Measurements from ENCODE around the gene EBF3. TPM values are rescaled to one million over a fixed set of nuclear protein-coding genes. Genes with fewer than 3 reads are reported as not detected.

The EBF3 gene
- total RNA-seq, 1 experiment from 2014 or later = 0.22 TPM

DNA sequence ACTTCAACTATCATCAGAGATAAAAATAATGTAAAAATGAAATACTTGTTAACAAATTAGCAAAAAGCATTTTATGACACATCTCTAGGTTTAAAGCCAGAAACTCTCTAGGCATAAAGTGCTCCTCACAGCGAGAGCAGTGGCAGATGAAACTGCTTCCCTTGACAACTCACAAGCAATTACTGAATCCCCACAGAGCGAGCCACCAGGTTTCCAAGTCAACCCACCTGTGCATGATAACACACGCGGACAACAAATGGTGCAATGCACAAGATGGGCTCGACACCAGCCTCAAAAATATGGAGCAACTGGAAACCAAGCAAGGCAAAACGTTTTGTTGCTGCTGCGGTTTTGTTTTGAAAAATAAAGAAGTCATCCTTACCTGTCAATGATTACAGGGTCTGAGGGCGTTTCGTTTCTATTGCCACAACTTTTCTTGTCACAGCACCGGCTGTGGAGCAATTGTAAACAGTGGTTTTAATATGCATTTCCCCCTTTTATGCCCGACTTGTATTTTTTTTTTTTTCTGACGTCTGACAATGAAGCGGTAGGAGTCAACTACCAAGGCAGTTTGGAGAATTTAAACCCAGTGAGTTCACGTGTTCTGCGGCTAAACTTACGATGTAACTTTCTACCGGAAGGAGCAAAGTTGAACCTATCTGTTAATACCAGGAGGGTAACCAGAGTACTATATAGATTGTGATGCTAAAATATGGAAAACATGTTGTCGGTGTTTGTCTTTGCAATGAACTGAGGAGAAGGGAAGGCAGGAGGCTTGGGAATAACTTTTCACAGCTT is 7.0 kb downstream of the EBF3 start:
- no peak overlapping the region for H3K4ac ChIP-seq (ENCODE audit: low read depth, low read length)
- no peaks in the 10 kb centered on the region for H3K79me1 ChIP-seq (ENCODE audit: insufficient read depth, low read depth, low read length, poor library complexity, severe bottlenecking)
- DNase-seq = no peak
- H3K27me3 Mint-ChIP-seq (ENCODE audit: low read depth) = peaks cover 89% of the 10 kb centered on the region
- no peaks in the 10 kb centered on the region for H3K9me3 ChIP-seq (ENCODE audit: control insufficient read depth, low read depth, low read length)
- no peak overlapping the region for H4K91ac ChIP-seq (ENCODE audit: insufficient read length, low read depth, low read length)
- H2BK12ac ChIP-seq (ENCODE audit: insufficient read length, low read depth, low read length) = no peak overlapping the region
- no peak overlapping the region for H2AFZ ChIP-seq (ENCODE audit: low read length)
- peaks cover 61% of the 10 kb centered on the region for H3K27me3 ChIP-seq (ENCODE audit: insufficient read depth, low read length)
- peaks cover 0 to 7% of the 10 kb centered on the region in 2 experiments; a peak in 3 of 5 replicates for H3K9me3 Mint-ChIP-seq
- H2AK5ac ChIP-seq (ENCODE audit: insufficient read length, low read length) = no peak overlapping the region
- no peaks in the 10 kb centered on the region for H4K20me1 ChIP-seq (ENCODE audit: control insufficient read depth, insufficient read depth, insufficient read length)
- H3K36me3 Mint-ChIP-seq (ENCODE audit: insufficient read depth in 1 of 3, low read depth in 3 of 3) = no peaks in the 10 kb centered on the region; a peak in 1 of 7 replicates
- no peak overlapping the region for H3K14ac ChIP-seq (ENCODE audit: insufficient read depth, low read length)
- no peak overlapping the region for H3T11ph ChIP-seq (ENCODE audit: low read length)
- peak overlapping the region in 1 of 2 experiments; percentile 73; a peak in 3 of 5 replicates for H3K4me3 Mint-ChIP-seq
- no peak overlapping the region for H3K18ac ChIP-seq (ENCODE audit: insufficient read length, low read depth, low read length)
- peak overlapping the region; percentile 40 for H3K4me2 ChIP-seq (ENCODE audit: insufficient read depth, insufficient read length, low read length)
- no peak overlapping the region for H3K27ac Mint-ChIP-seq
- no peak overlapping the region for H3K23ac ChIP-seq (ENCODE audit: insufficient read length, low read depth, low read length)
- H2BK20ac ChIP-seq (ENCODE audit: low read depth, low read length, poor library complexity, severe bottlenecking) = no peak overlapping the region
- no peak overlapping the region for H3K56ac ChIP-seq (ENCODE audit: insufficient read length, low read depth, low read length)
- no CpG with 5 or more reads among the region's 18 CpGs for WGBS (ENCODE audit: extremely low coverage, insufficient read length, low lambda C conversion rate)
- H2BK5ac ChIP-seq (ENCODE audit: insufficient read length, low read length) = no peak overlapping the region
- no peak overlapping the region for H2BK120ac ChIP-seq (ENCODE audit: low read depth, low read length, poor library complexity, severe bottlenecking)
- peaks cover 26 to 61% of the 10 kb centered on the region in 2 experiments for H3K4me1 Mint-ChIP-seq
- peaks cover 7% of the 10 kb centered on the region for H3K23me2 ChIP-seq (ENCODE audit: insufficient read length, low read depth, low read length, poor library complexity, severe bottlenecking)
- no peak overlapping the region for H2BK15ac ChIP-seq (ENCODE audit: low read depth, low read length)
- H3K79me2 ChIP-seq (ENCODE audit: insufficient read depth, low read length) = no peaks in the 10 kb centered on the region
- no peak overlapping the region for H4K5ac ChIP-seq (ENCODE audit: insufficient read length, low read depth, low read length)
- no peak overlapping the region for H3K9ac ChIP-seq (ENCODE audit: extremely low read depth, insufficient read length, low read length)
- H3K27ac ChIP-seq (ENCODE audit: insufficient read length, low read depth, low read length) = no peak overlapping the region
- TF ChIP-seq, protein P1, sequence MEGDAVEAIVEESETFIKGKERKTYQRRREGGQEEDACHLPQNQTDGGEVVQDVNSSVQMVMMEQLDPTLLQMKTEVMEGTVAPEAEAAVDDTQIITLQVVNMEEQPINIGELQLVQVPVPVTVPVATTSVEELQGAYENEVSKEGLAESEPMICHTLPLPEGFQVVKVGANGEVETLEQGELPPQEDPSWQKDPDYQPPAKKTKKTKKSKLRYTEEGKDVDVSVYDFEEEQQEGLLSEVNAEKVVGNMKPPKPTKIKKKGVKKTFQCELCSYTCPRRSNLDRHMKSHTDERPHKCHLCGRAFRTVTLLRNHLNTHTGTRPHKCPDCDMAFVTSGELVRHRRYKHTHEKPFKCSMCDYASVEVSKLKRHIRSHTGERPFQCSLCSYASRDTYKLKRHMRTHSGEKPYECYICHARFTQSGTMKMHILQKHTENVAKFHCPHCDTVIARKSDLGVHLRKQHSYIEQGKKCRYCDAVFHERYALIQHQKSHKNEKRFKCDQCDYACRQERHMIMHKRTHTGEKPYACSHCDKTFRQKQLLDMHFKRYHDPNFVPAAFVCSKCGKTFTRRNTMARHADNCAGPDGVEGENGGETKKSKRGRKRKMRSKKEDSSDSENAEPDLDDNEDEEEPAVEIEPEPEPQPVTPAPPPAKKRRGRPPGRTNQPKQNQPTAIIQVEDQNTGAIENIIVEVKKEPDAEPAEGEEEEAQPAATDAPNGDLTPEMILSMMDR (conservative IDR thresholded peaks at IDR 0.05) = no peak
- H3K4me1 ChIP-seq (ENCODE audit: insufficient read depth, low read length) = peaks cover 3% of the 10 kb centered on the region; the same call in 1 of the 2 replicates
- no peak overlapping the region for H4K8ac ChIP-seq (replicated peaks; ENCODE audit: insufficient read length, low read depth, low read length)
